ENCODE data around the gene ZBTB4. TPM values are rescaled to one million over a fixed set of nuclear protein-coding genes. Genes with fewer than 3 reads are reported as not detected.

The ZBTB4 gene
- total RNA-seq, 1 donor: 30.9 TPM

- H3K9me3 ChIP-seq (ENCODE audit: low read depth, low read length): no peaks in the 10 kb centered on the region
Observed at GRCh38 chr17:7467498-7467897, 11.9 kb downstream of the ZBTB4 start.

DNA sequence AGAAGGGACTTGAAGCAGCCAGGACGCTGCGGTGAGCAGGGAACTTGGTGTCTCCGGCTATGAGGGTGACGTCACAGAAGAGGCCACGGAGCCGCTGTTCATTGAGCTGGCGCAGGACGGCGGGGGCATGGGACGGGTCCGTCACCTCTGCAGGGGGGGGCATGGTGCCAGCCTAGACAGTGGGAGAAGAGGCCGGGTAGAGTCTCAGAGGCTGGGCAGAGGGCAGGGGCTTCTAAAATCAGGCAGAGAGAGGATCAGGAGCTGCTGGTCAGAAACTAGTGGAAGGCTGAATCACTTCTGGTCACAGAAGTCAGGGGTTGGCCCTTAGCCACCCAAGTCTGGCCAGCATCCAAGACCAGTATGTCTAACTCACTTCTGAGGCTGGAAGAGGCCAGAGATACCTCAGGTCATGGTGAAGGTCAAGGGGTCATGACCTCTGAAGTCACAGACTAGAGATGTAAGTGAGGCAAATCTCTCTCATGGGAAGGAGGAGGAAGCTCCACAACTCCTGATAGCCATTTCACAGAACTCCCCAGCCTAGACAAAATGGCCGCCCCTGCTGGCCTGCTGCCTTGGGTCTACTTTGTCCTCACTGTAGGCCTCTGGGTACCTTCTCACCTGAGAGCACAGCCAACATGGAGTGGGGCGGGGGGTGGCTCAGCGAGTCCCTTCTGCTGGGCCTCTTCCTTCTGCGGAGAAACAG lies 12.6 kb downstream of the ZBTB4 start:
- Histone ChIP-seq H3K4me1 (ENCODE audit: insufficient read depth, low read length) (peaks cover 20% of the 10 kb centered on the region), H3K9me3 (ENCODE audit: low read depth, low read length) (no peaks in the 10 kb centered on the region), H3K27me3 (ENCODE audit: insufficient read depth, low read length) (no peaks in the 10 kb centered on the region), H3K4me3 (ENCODE audit: low read length) (no peak overlapping the region)

More at GRCh38 chr17:7467498-7467897, 11.9 kb downstream of the ZBTB4 start:
- no peaks in the 10 kb centered on the region for H3K27me3 ChIP-seq (ENCODE audit: insufficient read depth, low read length)
- H3K4me1 ChIP-seq (ENCODE audit: insufficient read depth, low read length): peaks cover 27% of the 10 kb centered on the region
- no peak overlapping the region for H3K4me3 ChIP-seq (ENCODE audit: low read length)

GRCh38 chr17:7466318-7466638 lies 13.2 kb downstream of the ZBTB4 start:
- H3K4me1 ChIP-seq (ENCODE audit: insufficient read depth, low read length): peaks cover 19% of the 10 kb centered on the region
- H3K4me3 ChIP-seq (ENCODE audit: low read length): no peak overlapping the region
- no peaks in the 10 kb centered on the region for H3K9me3 ChIP-seq (ENCODE audit: low read depth, low read length)
- no peaks in the 10 kb centered on the region for H3K27me3 ChIP-seq (ENCODE audit: insufficient read depth, low read length)

- H3K4me1 ChIP-seq (ENCODE audit: insufficient read depth, low read length): peaks cover 19% of the 10 kb centered on the region
- H3K4me3 ChIP-seq (ENCODE audit: low read length): no peak overlapping the region
- no peaks in the 10 kb centered on the region for H3K9me3 ChIP-seq (ENCODE audit: low read depth, low read length)
- H3K27me3 ChIP-seq (ENCODE audit: insufficient read depth, low read length): no peaks in the 10 kb centered on the region
Observed at GRCh38 chr17:7465597-7466275, 13.7 kb downstream of the ZBTB4 start.

GRCh38 chr17:7464081-7464480 lies 15.3 kb downstream of the ZBTB4 start:
- peaks cover 19% of the 10 kb centered on the region for H3K4me1 ChIP-seq (ENCODE audit: insufficient read depth, low read length)
- no peaks in the 10 kb centered on the region for H3K9me3 ChIP-seq (ENCODE audit: low read depth, low read length)
- no peak overlapping the region for H3K4me3 ChIP-seq (ENCODE audit: low read length)
- no peaks in the 10 kb centered on the region for H3K27me3 ChIP-seq (ENCODE audit: insufficient read depth, low read length)

DNA sequence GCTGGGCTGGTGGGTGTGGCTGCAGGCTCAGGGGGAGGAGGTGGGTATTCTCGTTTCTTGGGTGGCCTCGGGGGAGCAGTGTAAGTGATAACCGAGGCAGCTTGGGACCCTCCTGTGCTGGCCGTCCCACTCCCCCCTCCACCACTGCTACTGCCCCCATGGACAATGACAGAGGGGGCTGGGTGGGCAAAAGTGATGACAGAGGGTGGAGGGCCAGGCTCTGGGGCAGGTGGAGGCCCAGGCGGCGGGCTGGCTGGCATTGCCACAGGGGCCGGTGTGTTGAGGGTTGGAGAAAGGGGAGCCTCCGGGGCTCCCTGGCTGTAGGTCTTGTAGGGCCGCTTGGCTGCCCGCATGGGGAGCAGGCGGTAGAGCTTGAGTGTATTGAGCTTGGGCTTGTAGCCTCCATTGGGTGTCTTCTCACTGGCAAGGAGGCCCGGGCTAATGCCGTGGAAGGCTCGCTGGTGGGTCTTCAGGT lies 16.0 kb downstream of the ZBTB4 start:
- Histone ChIP-seq H3K9me3 (ENCODE audit: low read depth, low read length) (no peaks in the 10 kb centered on the region), H3K4me3 (ENCODE audit: low read length) (no peak overlapping the region), H3K4me1 (ENCODE audit: insufficient read depth, low read length) (peaks cover 19% of the 10 kb centered on the region), H3K27me3 (ENCODE audit: insufficient read depth, low read length) (no peaks in the 10 kb centered on the region)

- H3K4me1 ChIP-seq (ENCODE audit: insufficient read depth, low read length): peaks cover 17% of the 10 kb centered on the region
- H3K4me3 ChIP-seq (ENCODE audit: low read length): no peak overlapping the region
- H3K27me3 ChIP-seq (ENCODE audit: insufficient read depth, low read length): no peaks in the 10 kb centered on the region
- no peaks in the 10 kb centered on the region for H3K9me3 ChIP-seq (ENCODE audit: low read depth, low read length)
Observed at GRCh38 chr17:7462474-7463371, 16.7 kb downstream of the ZBTB4 start.

GRCh38 chr17:7460850-7461660 lies 18.4 kb downstream of the ZBTB4 start:
- H3K4me3 ChIP-seq (ENCODE audit: low read length): no peak overlapping the region
- H3K9me3 ChIP-seq (ENCODE audit: low read depth, low read length): no peaks in the 10 kb centered on the region
- H3K4me1 ChIP-seq (ENCODE audit: insufficient read depth, low read length): peaks cover 8% of the 10 kb centered on the region
- no peaks in the 10 kb centered on the region for H3K27me3 ChIP-seq (ENCODE audit: insufficient read depth, low read length)

DNA sequence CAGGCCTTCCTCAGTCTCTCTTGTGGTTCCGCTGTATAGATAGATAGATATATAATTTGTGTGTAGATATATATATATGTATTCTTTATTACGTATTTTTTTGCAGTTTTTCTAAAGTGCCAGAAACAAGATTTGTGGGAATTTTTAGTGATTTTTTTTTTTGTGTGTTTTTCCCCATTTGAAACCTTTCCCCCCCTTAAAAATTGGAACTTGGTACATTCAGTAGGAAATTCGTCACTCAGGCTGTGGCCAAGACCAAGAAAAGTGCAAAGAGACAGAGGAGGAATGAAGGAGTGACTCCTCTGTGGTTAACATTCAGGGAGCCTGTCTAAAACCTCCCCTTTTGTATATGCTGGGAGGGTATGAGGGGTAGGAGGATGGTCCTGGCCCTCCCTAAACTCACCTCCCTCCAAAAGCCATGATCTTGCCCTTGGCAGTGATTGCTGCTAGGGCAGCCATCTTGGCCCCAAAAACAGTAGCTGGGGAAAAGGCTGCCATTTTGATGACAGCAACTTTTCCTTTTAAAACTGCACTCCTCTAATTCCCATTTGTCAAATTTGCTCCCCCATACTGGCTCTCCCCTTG lies 19.4 kb downstream of the ZBTB4 start:
- Histone ChIP-seq H3K4me3 (ENCODE audit: low read length) (no peak overlapping the region), H3K27me3 (ENCODE audit: insufficient read depth, low read length) (no peaks in the 10 kb centered on the region), H3K4me1 (ENCODE audit: insufficient read depth, low read length) (peaks cover 10% of the 10 kb centered on the region)

GRCh38 chr17:7448461-7448860 lies 31.0 kb downstream of the ZBTB4 start:
- Histone ChIP-seq H3K27me3 (ENCODE audit: insufficient read depth, low read length) (peaks cover 39% of the 10 kb centered on the region), H3K4me3 (ENCODE audit: low read length) (no peak overlapping the region), H3K9me3 (ENCODE audit: low read depth, low read length) (no peaks in the 10 kb centered on the region)

More for the DNA sequence above, 19.4 kb downstream of the ZBTB4 start:
- H3K9me3 ChIP-seq (ENCODE audit: low read depth, low read length): no peaks in the 10 kb centered on the region

GRCh38 chr17:7445619-7445968 lies 33.8 kb downstream of the ZBTB4 start:
- peaks cover 57% of the 10 kb centered on the region for H3K27me3 ChIP-seq (ENCODE audit: insufficient read depth, low read length)
- H3K4me3 ChIP-seq (ENCODE audit: low read length): no peak overlapping the region
- peaks cover 27% of the 10 kb centered on the region for H3K4me1 ChIP-seq (ENCODE audit: insufficient read depth, low read length)
- H3K9me3 ChIP-seq (ENCODE audit: low read depth, low read length): no peaks in the 10 kb centered on the region

More at GRCh38 chr17:7448461-7448860, 31.0 kb downstream of the ZBTB4 start:
- H3K4me1 ChIP-seq (ENCODE audit: insufficient read depth, low read length): peaks cover 23% of the 10 kb centered on the region

GRCh38 chr17:7444682-7445618 lies 34.5 kb downstream of the ZBTB4 start, which contains the start of gene CHRNB1:
Gene CHRNB1, plus strand, starts transcription at chr17:7445061. Its CDS starts 67 bp downstream, at chr17:7445128.
- Histone ChIP-seq H3K4me1 (ENCODE audit: insufficient read depth, low read length) (peaks cover 34% of the 10 kb centered on the region), H3K27me3 (ENCODE audit: insufficient read depth, low read length) (peaks cover 62% of the 10 kb centered on the region), H3K9me3 (ENCODE audit: low read depth, low read length) (no peaks in the 10 kb centered on the region), H3K4me3 (ENCODE audit: low read length) (no peak within 1 kb of the TSS)

Measured in mononuclear cell (primary cell).